SK-N-MC (cell line): ENCODE measurements around the gene E2F1.

Experiments
- EZH2 ChIP-seq: fragments of 200-600 bp; sonication (generic); IDR thresholded peaks from one replicate; pipeline ENCODE4 v1.6.1; 2017; ENCODE audit warnings: antibody characterized with exemption
- POLR2AphosphoS5 ChIP-seq: IDR thresholded peaks from 2 replicates; pipeline ENCODE4 v1.6.1; 2012; ENCODE audit warnings: mild to moderate bottlenecking, low read depth, low read length, borderline replicate concordance

DNA sequence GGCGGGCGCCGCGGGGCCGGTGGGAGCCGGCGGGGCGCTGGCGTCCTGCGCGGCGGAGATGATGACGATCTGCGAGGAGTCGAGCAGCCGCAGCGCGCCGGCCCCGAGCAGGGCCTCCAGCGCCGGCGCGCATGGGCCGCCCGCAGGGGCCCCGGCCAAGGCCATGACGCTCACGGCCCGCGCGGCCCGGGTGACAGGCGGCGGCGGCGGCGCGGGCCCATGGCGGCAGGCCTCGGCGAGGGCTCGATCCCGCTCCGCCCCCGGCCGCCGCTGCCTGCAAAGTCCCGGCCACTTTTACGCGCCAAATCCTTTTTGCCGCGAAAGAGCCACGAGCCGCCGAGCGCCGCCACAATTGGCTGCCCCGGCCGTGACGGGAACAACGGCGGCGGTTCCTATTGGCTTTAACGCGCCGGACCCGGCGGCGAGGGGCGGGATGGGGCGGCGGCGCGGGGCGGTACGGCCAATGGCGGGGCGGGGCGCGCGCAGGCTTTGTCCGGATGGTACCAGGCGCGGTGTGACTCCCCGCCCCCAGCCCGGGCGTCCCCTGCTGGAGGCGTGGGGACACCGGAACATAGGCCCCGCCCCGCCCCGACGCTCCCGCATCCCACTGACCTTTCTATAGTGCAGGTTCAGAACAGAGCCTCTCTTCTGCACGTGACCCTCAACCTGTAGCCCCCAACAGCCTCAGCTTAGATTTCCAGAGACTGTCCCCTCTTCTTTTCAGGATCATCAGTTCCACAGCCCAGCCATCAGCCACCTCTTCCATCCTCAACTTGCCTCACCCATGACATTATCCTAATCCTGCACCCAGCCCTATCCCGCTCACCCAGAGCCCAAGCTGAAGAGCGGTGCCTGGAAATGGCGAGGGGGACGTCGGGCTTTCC lies at the start of gene E2F1:
- TF ChIP-seq POLR2AphosphoS5 (peak; percentile 54; the same call in 1 of the 2 replicates), EZH2 (no peak)
